PC-9 (cell line): ENCODE results near the gene FAM43B.

Source experiments
- EZH2 ChIP-seq: fragments of 200-600 bp; sonication (generic); IDR thresholded peaks from 2 replicates; pipeline ENCODE4 v1.8.0; 2017; ENCODE audit warnings: antibody characterized with exemption, low read depth
- TF ChIP-seq, protein P1 (sequence below): fragments of 200-600 bp; sonication (generic); conservative IDR thresholded peaks from 2 replicates; pipeline ENCODE4 v1.6.1; 2017; ENCODE audit warnings: mixed run types, antibody characterized with exemption, mild to moderate bottlenecking, moderate library complexity

DNA sequence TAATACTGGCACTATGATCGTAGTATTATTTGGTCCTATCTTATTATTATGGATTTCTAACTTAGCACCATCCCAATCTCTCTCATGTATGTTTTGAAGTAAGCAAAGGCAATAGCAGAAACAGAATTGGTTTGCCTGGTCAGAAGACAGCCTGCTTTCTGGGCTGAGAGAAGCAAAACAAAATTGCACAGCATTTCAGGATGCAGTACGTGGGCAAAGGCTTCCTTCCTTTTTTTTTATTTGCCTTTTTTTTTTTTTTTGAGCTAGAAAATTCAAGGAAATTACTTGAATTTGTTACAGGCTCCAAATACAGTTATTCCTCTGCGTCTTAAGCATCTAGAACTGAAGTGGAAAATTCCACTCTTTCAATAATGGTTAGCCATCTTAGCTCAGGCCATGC, 45.3 kb downstream of the FAM43B start:
- TF ChIP-seq, protein P1, sequence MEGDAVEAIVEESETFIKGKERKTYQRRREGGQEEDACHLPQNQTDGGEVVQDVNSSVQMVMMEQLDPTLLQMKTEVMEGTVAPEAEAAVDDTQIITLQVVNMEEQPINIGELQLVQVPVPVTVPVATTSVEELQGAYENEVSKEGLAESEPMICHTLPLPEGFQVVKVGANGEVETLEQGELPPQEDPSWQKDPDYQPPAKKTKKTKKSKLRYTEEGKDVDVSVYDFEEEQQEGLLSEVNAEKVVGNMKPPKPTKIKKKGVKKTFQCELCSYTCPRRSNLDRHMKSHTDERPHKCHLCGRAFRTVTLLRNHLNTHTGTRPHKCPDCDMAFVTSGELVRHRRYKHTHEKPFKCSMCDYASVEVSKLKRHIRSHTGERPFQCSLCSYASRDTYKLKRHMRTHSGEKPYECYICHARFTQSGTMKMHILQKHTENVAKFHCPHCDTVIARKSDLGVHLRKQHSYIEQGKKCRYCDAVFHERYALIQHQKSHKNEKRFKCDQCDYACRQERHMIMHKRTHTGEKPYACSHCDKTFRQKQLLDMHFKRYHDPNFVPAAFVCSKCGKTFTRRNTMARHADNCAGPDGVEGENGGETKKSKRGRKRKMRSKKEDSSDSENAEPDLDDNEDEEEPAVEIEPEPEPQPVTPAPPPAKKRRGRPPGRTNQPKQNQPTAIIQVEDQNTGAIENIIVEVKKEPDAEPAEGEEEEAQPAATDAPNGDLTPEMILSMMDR, result no peak
- TF ChIP-seq EZH2, result no peak
